Measurements from ENCODE around the gene CTNNA1. TPM values are rescaled to one million over a fixed set of nuclear protein-coding genes. Genes with fewer than 3 reads are reported as not detected.
A peak's percentile ranks its signal among the peaks of the same experiment; 100 is the strongest.

The CTNNA1 gene
- total and polyA plus RNA-seq, 2 of the 8 experiments (the other 6 are each of a cell fraction or from before 2014, with no cell fraction given) = 115 to 349 TPM

DNA sequence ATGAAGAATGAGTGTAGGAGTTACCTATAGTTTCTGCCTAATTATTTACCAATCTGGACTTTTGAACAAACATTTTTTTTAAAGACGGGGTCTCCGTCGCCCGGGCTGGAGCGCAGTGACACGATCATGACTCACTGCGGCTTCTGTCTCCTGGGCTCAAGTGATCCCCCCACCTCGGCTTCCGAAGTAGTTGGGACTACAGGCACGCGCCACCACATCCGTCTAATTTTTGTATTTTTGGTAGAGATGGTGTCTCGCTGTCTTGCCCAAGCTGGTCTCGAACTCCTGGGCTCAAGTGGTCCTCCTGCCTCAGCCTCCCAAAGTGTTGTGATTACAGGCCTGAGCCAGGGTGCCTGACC is 1.5 kb downstream of the CTNNA1 start:
- no peak overlapping the region for H3K14ac ChIP-seq (ENCODE audit: insufficient read length)
- no peak overlapping the region for H2BK20ac ChIP-seq (ENCODE audit: low read length)
- H3K23ac ChIP-seq (ENCODE audit: insufficient read length) = no peak overlapping the region
- no peak overlapping the region for H3K4ac ChIP-seq (replicated peaks; ENCODE audit: insufficient read length, low read depth, low read length)
- no peak overlapping the region for H3K56ac ChIP-seq (replicated peaks; ENCODE audit: insufficient read length, low read depth, low read length)
- no peak for TF ChIP-seq POLR2AphosphoS5 (IDR thresholded peaks at IDR 0.05; ENCODE audit: low read depth, low read length)
- TF ChIP-seq EGR1 (IDR thresholded peaks at IDR 0.05; ENCODE audit: borderline replicate concordance, low read depth, low read length) = no peak
- TF ChIP-seq RFX5 (IDR thresholded peaks at IDR 0.05; ENCODE audit: borderline replicate concordance, low read depth, low read length) = no peak
- TF ChIP-seq PHF8 (conservative IDR thresholded peaks at IDR 0.05; ENCODE audit: low read depth, low read length) = no peak
- TF ChIP-seq, protein P1, sequence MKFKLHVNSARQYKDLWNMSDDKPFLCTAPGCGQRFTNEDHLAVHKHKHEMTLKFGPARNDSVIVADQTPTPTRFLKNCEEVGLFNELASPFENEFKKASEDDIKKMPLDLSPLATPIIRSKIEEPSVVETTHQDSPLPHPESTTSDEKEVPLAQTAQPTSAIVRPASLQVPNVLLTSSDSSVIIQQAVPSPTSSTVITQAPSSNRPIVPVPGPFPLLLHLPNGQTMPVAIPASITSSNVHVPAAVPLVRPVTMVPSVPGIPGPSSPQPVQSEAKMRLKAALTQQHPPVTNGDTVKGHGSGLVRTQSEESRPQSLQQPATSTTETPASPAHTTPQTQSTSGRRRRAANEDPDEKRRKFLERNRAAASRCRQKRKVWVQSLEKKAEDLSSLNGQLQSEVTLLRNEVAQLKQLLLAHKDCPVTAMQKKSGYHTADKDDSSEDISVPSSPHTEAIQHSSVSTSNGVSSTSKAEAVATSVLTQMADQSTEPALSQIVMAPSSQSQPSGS (IDR thresholded peaks at IDR 0.05; ENCODE audit: low read length) = no peak
- TF ChIP-seq ZNF274 (IDR thresholded peaks at IDR 0.05; ENCODE audit: borderline replicate concordance, extremely low read depth, low read length) = no peak
- TF ChIP-seq SP1 (IDR thresholded peaks at IDR 0.05; ENCODE audit: low read depth, low read length) = no peak
- DNase-seq (ENCODE audit: low read depth in 1 of 2, low spot score in 2 of 2) (no peak), FAIRE-seq (no peak)
- H3K18ac ChIP-seq (ENCODE audit: extremely low read depth, low read length) = no peak overlapping the region
- no peak overlapping the region for H2AFZ ChIP-seq (ENCODE audit: low read length)
- peaks cover 2 to 20% of the 10 kb centered on the region in 2 experiments for H4K20me1 ChIP-seq (replicated peaks in 1 of 2; ENCODE audit: control insufficient read depth in 1 of 2, insufficient read depth in 2 of 2, low read length in 2 of 2)
- no peak overlapping the region for H3K27ac ChIP-seq (ENCODE audit: low read depth, low read length)
- no peak overlapping the region for H4K8ac ChIP-seq (ENCODE audit: extremely low read depth, insufficient read depth, low read length)
- H3K4me2 ChIP-seq (ENCODE audit: insufficient read depth in 1 of 2, low read depth in 2 of 2, low read length in 2 of 2) = peak overlapping the region; percentile 79 to 98
- no peak overlapping the region for H2BK12ac ChIP-seq (ENCODE audit: low read depth, low read length)
- H3K9ac ChIP-seq (replicated peaks in 1 of 4; ENCODE audit: extremely low read depth in 1 of 4, low read depth in 3 of 4, low read length in 3 of 4) = peak overlapping the region in 1 of 4 experiments; percentile 36; a peak in 1 of 7 replicates
- peaks cover 5% of the 10 kb centered on the region; the same call in 1 of the 2 replicates for H3K79me1 ChIP-seq (ENCODE audit: low read depth, low read length)
- peak overlapping the region; percentile 34; the same call in 1 of the 2 replicates for H2AK5ac ChIP-seq (ENCODE audit: low read depth, low read length)
- no peak overlapping the region for H4K5ac ChIP-seq (ENCODE audit: insufficient read length, low read depth, low read length)
- CTCF ChIA-PET (ENCODE audit: partially characterized antibody) = interaction anchor here (2.0 kb wide), 1 partner anchor 113 kb away, joined by 5 read pairs; no protein-coding TSS in a partner anchor
- no peak overlapping the region for H2BK120ac ChIP-seq (replicated peaks; ENCODE audit: low read depth, low read length)
- H3K4me1 ChIP-seq (replicated peaks in 1 of 4; ENCODE audit: control insufficient read depth in 3 of 4, insufficient read depth in 4 of 4, low read length in 3 of 4) = peaks cover 2 to 11% (median 9%) of the 10 kb centered on the region in 4 experiments; a peak in 5 of 7 replicates
- H3K79me2 ChIP-seq (ENCODE audit: control insufficient read depth in 1 of 2, insufficient read depth in 2 of 2, low read length in 2 of 2) = peaks cover 47 to 57% of the 10 kb centered on the region in 2 experiments
- H3K27me3 ChIP-seq (replicated peaks in 1 of 4; ENCODE audit: control insufficient read depth in 3 of 4, extremely low read depth in 1 of 4, insufficient read depth in 3 of 4, low read length in 3 of 4) = no peaks in the 10 kb centered on the region
- peaks cover 0 to 31% (median 13%) of the 10 kb centered on the region in 4 experiments; a peak in 3 of 8 replicates for H3K36me3 ChIP-seq (ENCODE audit: control insufficient read depth in 2 of 4, insufficient read depth in 4 of 4, low read length in 3 of 4)
- H2BK5ac ChIP-seq (ENCODE audit: low read depth, low read length) = no peak overlapping the region
- 78% methylated on average over 14 of the region's 14 CpGs; no CpG with 5 or more reads in 1 of the 2 experiments for WGBS, 2 experiments (ENCODE audit: extremely low coverage in 1 of 2, insufficient coverage in 1 of 2, insufficient read length in 1 of 2, insufficient replicate concordance in 2 of 2, low coverage in 1 of 2, low lambda C conversion rate in 2 of 2, missing lambda C conversion rate in 1 of 2)
- H3K23me2 ChIP-seq (ENCODE audit: low read depth, low read length) = peaks cover 11% of the 10 kb centered on the region; the same call in 1 of the 2 replicates
- no peak overlapping the region for H2BK15ac ChIP-seq (ENCODE audit: low read length)
- POLR2A ChIA-PET (ENCODE audit: partially characterized antibody) = interaction anchor here (2.3 to 3.6 kb wide), 2 partner anchors 13 to 34 kb away, joined by 7 to 9 read pairs; no protein-coding TSS in a partner anchor
- peak overlapping the region; percentile 74 to 91 (median 82) for H3K4me3 ChIP-seq (ENCODE audit: extremely low read depth in 1 of 4, insufficient read depth in 2 of 4, low read depth in 3 of 4, low read length in 4 of 4)
- H4K91ac ChIP-seq (replicated peaks; ENCODE audit: insufficient read length, low read length) = no peak overlapping the region
- H3K9me3 ChIP-seq (ENCODE audit: insufficient read depth in 2 of 2, low read depth in 1 of 2, low read length in 1 of 2) = peaks cover 8 to 10% of the 10 kb centered on the region in 2 experiments; a peak in 3 of 4 replicates
